ENCODE results near the gene CTNNBL1.

GRCh38 chr20:37828684-37829083, 134.9 kb downstream of the CTNNBL1 start:
- TF ChIP-seq CTCF (IDR thresholded peaks at IDR 0.05; ENCODE audit: insufficient read depth, low read depth, low read length) (no peak), EZH2 (IDR thresholded peaks at IDR 0.05; ENCODE audit: insufficient read depth, low read length) (no peak)
